NT2/D1 (cell line): Measurements from ENCODE around the gene PCA3.

ENCODE experiments used
- SUZ12 ChIP-seq: IDR thresholded peaks from 2 replicates; pipeline ENCODE4 v1.6.1; 2011; ENCODE audit not compliant: insufficient read length, insufficient read depth; ENCODE audit errors: extremely low read depth
- YY1 ChIP-seq: IDR thresholded peaks from 2 replicates; pipeline ENCODE4 v1.6.1; 2011; ENCODE audit not compliant: insufficient read length, insufficient read depth
- ZNF274 ChIP-seq: IDR thresholded peaks from 2 replicates; pipeline ENCODE4 v1.6.1; 2011; ENCODE audit warnings: mild to moderate bottlenecking, low read depth, low read length

GRCh38 chr9:76818271-76818670 lies 54.0 kb downstream of the PCA3 start:
- TF ChIP-seq YY1 (no peak), ZNF274 (no peak), SUZ12 (no peak)
